K562 (cell line): Measurements from ENCODE around the gene RAB13. TPM values are rescaled to one million over a fixed set of nuclear protein-coding genes. Genes with fewer than 3 reads are reported as not detected.

Experiments
- ARID2 ChIP-seq: fragments of 450-650 bp; IDR thresholded peaks from 2 replicates; pipeline ENCODE4 v1.6.1; 2017; ENCODE audit warnings: antibody characterized with exemption, mild to moderate bottlenecking
- HMGN3 ChIP-seq: IDR thresholded peaks from 2 replicates; pipeline ENCODE4 v1.6.1; 2011; ENCODE audit warnings: borderline replicate concordance, low read depth, mild to moderate bottlenecking, mixed read lengths, low read length; ENCODE audit not compliant: insufficient read length; ENCODE audit errors: extremely low read depth
- IFI16 ChIP-seq: fragments of 250-450 bp; sonication (Bioruptor Pico); IDR thresholded peaks from 2 replicates; pipeline ENCODE4 v2.1.2; 2022; ENCODE audit warnings: mild to moderate bottlenecking, inconsistent platforms
- JUND ChIP-seq, 2 experiments: IDR thresholded peaks; 2 replicates in 1 of 2; 3 replicates in 1 of 2; pipeline ENCODE4 v1.6.1; 2011; ENCODE audit warnings: borderline replicate concordance in 2 of 2, low read depth in 2 of 2, low read length in 2 of 2, improper control_type of control experiment in 1 of 2, missing biosample characterization in 1 of 2, missing genetic modification characterization in 1 of 2, missing genetic modification reagents in 1 of 2
- LCOR ChIP-seq: sonication (generic); formaldehyde crosslinking; IDR thresholded peaks from 2 replicates; pipeline ENCODE4 v1.8.0; 2022; ENCODE audit warnings: mild to moderate bottlenecking, missing genetic modification reagents
- MAX ChIP-seq: sonication (generic); formaldehyde crosslinking; IDR thresholded peaks from 2 replicates; pipeline ENCODE4 v1.9.0; 2022; ENCODE audit warnings: mild to moderate bottlenecking, missing genetic modification reagents
- MXD1 ChIP-seq: fragments of 250-450 bp; sonication (Bioruptor Pico); IDR thresholded peaks from 2 replicates; pipeline ENCODE4 v1.8.0; 2021; ENCODE audit warnings: borderline replicate concordance, mild to moderate bottlenecking, moderate library complexity; ENCODE audit not compliant: poor library complexity, severe bottlenecking
- MYC ChIP-seq, 2 experiments: fragments of 250-450 bp in 1 of 2; sonication (Bioruptor Pico) in 1 of 2; IDR thresholded peaks; 2 replicates each; pipeline versions ENCODE4 v1.5.1 to v1.6.1; 2012 to 2021; ENCODE audit warnings: low read depth in 2 of 2, borderline replicate concordance in 1 of 2, improper control_type of control experiment in 1 of 2, low read length in 1 of 2, mild to moderate bottlenecking in 1 of 2, moderate library complexity in 1 of 2
- NEUROD1 ChIP-seq: fragments of 150-350 bp; IDR thresholded peaks from 2 replicates; pipeline ENCODE4 v1.6.1; 2014; ENCODE audit warnings: borderline replicate concordance, low read length, low read depth; ENCODE audit not compliant: partially characterized antibody
- NFRKB ChIP-seq: fragments of 450-650 bp; IDR thresholded peaks from 2 replicates; pipeline ENCODE4 v1.6.1; 2016; ENCODE audit warnings: low read depth
- NFYB ChIP-seq: IDR thresholded peaks from 2 replicates; pipeline ENCODE4 v1.6.1; 2011; ENCODE audit warnings: mild to moderate bottlenecking, moderate library complexity; ENCODE audit not compliant: insufficient read length; ENCODE audit errors: extremely low read depth
- POLR2A ChIP-seq: fragments of 450-650 bp; conservative IDR thresholded peaks from 2 replicates; pipeline ENCODE4 v1.6.1; 2016
- SAP30 ChIP-seq: fragments of 200-600 bp; sonication (generic); IDR thresholded peaks from 2 replicates; pipeline ENCODE4 v1.6.1; 2012; ENCODE audit warnings: borderline replicate concordance, low read depth, mild to moderate bottlenecking, moderate library complexity, low read length, control low read depth, inconsistent platforms; ENCODE audit not compliant: insufficient read depth, poor library complexity, severe bottlenecking
- SOX6 ChIP-seq: fragments of 450-650 bp; IDR thresholded peaks from 2 replicates; pipeline ENCODE4 v1.6.1; 2014; ENCODE audit warnings: mild to moderate bottlenecking
- STAT5A ChIP-seq: IDR thresholded peaks from 2 replicates; pipeline ENCODE4 v1.6.1; 2012; ENCODE audit warnings: low read length, inconsistent platforms, borderline replicate concordance
- ZNF224 ChIP-seq: sonication (generic); formaldehyde crosslinking; IDR thresholded peaks from 2 replicates; pipeline ENCODE4 v1.8.0; 2022; ENCODE audit warnings: mild to moderate bottlenecking, missing genetic modification reagents
- ZNF511 ChIP-seq: sonication (generic); formaldehyde crosslinking; IDR thresholded peaks from 2 replicates; pipeline ENCODE4 v1.8.0; 2022; ENCODE audit warnings: mild to moderate bottlenecking, missing genetic modification reagents
- ZNF609 ChIP-seq: sonication (generic); formaldehyde crosslinking; IDR thresholded peaks from 2 replicates; pipeline ENCODE4 v1.8.1; 2023; ENCODE audit warnings: missing genetic modification reagents, mild to moderate bottlenecking, borderline replicate concordance
- ZNF76 ChIP-seq: fragments of 250-450 bp; sonication (Bioruptor Pico); IDR thresholded peaks from 2 replicates; pipeline ENCODE4 v1.4.0; 2020; ENCODE audit warnings: mild to moderate bottlenecking, moderate library complexity, borderline replicate concordance
- polyA plus RNA-seq, 8 experiments: library from polyadenylated mRNA; depleted of rRNA in 4 of 8; stranded (reverse) in 5 of 8; unstranded in 3 of 8; fragments of >200 nt; fragmentation: Nextera tagmentation in 2 of 8; fragmentation: Illumina TruSeq in 1 of 8; extraction: Ambion mirVana in 2 of 8; extraction: Trizol in 1 of 8; gene quantifications; 2 replicates each; pipeline versions ENCODE4 v1.2.1 to v1.2.3, GENCODE V29; 2011 to 2014; ENCODE audit warnings: inconsistent platforms in 1 of 8, missing spikeins in 1 of 8
- total RNA-seq, 7 experiments: library from RNA; depleted of rRNA in 6 of 7; stranded (reverse); fragments of >200 nt in 6 of 7; fragmentation: Illumina TruSeq in 2 of 7; extraction: Trizol in 2 of 7; gene quantifications; 2 replicates each; pipeline versions ENCODE4 v1.2.1 to v1.2.3, GENCODE V29; 2011 to 2021; ENCODE audit warnings: low replicate concordance in 1 of 7

Gene RAB13
- total and polyA plus RNA-seq, 9 of the 15 experiments (the other 6 are each of a cell fraction or from before 2014, with no cell fraction given) = 22.3 to 100 (median 39.8) TPM

GRCh38 chr1:153967107-153967999 lies 18.8 kb downstream of the RAB13 start, which contains the start of gene CREB3L4 (continued):
- TF ChIP-seq ZNF511 (CRISPR knock-in tag) (0 out of 2 replicates have a peak, but pooled peaks have one; percentile 24), NEUROD1 (peak; percentile 87), MYC (IDR thresholded peaks at IDR 0.05; ENCODE audit: low read depth, low read length) (peak; percentile 86), MYC (CRISPR knock-in tag; IDR thresholded peaks at IDR 0.05; ENCODE audit: borderline replicate concordance, low read depth) (peak; percentile 59; the same call in 1 of the 2 replicates), SAP30 (peak; percentile 85), MAX (CRISPR knock-in tag) (peak; percentile 88), NFYB (peak; percentile 99), HMGN3 (peak; percentile 80), ZNF224 (0 out of 2 replicates have a peak, but pooled peaks have one; percentile 63), NFRKB (peak; percentile 85), ZNF609 (no peak; the same call in 1 of the 2 replicates), STAT5A (no peak), IFI16 (no peak), ZNF76 (CRISPR knock-in tag) (no peak), POLR2A (peak; percentile 91), SOX6 (peak; percentile 49), JUND (IDR thresholded peaks at IDR 0.05; ENCODE audit: borderline replicate concordance, low read depth, low read length) (no peak; the same call in 1 of the 2 replicates), JUND (tag; IDR thresholded peaks at IDR 0.05; ENCODE audit: borderline replicate concordance, low read depth, low read length) (no peak), ARID2 (peak; percentile 64; the same call in 1 of the 2 replicates), MXD1 (no peak), LCOR (CRISPR knock-in tag) (peak; percentile 93)
